MM.1S (cell line): ENCODE data around the gene CUBN.

ENCODE experiments used
- DNase-seq: peaks from one replicate; pipeline ENCODE4 v3.0.0-alpha.2; 2015
- H2AFZ ChIP-seq: fragments of 300-600 bp; sonication (generic); 2 replicates; pipeline ENCODE4 v1.6.0; 2016; ENCODE audit warnings: antibody characterized with exemption, low read length
- H3F3A ChIP-seq: fragments of 300-600 bp; sonication (generic); 2 replicates; pipeline ENCODE4 v1.6.1; 2016; ENCODE audit warnings: mild to moderate bottlenecking, antibody characterized with exemption, low read length, moderate library complexity, mixed read lengths; ENCODE audit not compliant: insufficient read depth
- H3K27ac ChIP-seq: fragments of 300-600 bp; sonication (generic); 2 replicates; pipeline ENCODE4 v1.5.1; 2016; ENCODE audit warnings: mild to moderate bottlenecking, low read length
- H3K27me3 ChIP-seq: fragments of 300-600 bp; sonication (generic); replicated peaks from 2 replicates; pipeline ENCODE4 v1.6.0; 2016; ENCODE audit warnings: low read length; ENCODE audit not compliant: insufficient read depth
- H3K36me3 ChIP-seq: fragments of 300-600 bp; sonication (generic); replicated peaks from 2 replicates; pipeline ENCODE4 v1.6.1; 2016; ENCODE audit warnings: mild to moderate bottlenecking, low read length, mixed read lengths; ENCODE audit not compliant: insufficient read depth
- H3K4me1 ChIP-seq: fragments of 300-600 bp; sonication (generic); 2 replicates; pipeline ENCODE4 v1.6.1; 2016; ENCODE audit warnings: low read length, mixed read lengths
- H3K4me2 ChIP-seq: fragments of 300-600 bp; sonication (generic); 2 replicates; pipeline ENCODE4 v1.6.0; 2016; ENCODE audit warnings: low read depth, low read length
- H3K4me3 ChIP-seq: fragments of 300-600 bp; sonication (generic); 2 replicates; pipeline ENCODE4 v1.5.1; 2016; ENCODE audit warnings: low read length, mixed read lengths
- H3K79me2 ChIP-seq: fragments of 300-600 bp; sonication (generic); 2 replicates; pipeline ENCODE4 v1.6.1; 2016; ENCODE audit warnings: mixed run types, low read length, mixed read lengths
- H3K9ac ChIP-seq: fragments of 300-600 bp; sonication (generic); 2 replicates; pipeline ENCODE4 v1.6.1; 2016; ENCODE audit warnings: low read length, mixed read lengths
- H3K9me2 ChIP-seq: fragments of 300-600 bp; sonication (generic); replicated peaks from 2 replicates; pipeline ENCODE4 v1.6.1; 2016; ENCODE audit warnings: mild to moderate bottlenecking, low read length, mixed read lengths; ENCODE audit not compliant: insufficient read depth
- H3K9me3 ChIP-seq: fragments of 300-600 bp; sonication (generic); replicated peaks from 2 replicates; pipeline ENCODE4 v1.6.1; 2016; ENCODE audit warnings: mild to moderate bottlenecking, low read length, mixed read lengths; ENCODE audit not compliant: insufficient read depth
- H4K20me1 ChIP-seq: fragments of 300-600 bp; sonication (generic); 2 replicates; pipeline ENCODE4 v1.6.1; 2016; ENCODE audit warnings: mild to moderate bottlenecking, low read length, moderate library complexity, mixed read lengths; ENCODE audit not compliant: insufficient read depth
- EZH2 ChIP-seq: fragments of 300-600 bp; sonication (generic); optimal IDR thresholded peaks from 2 replicates; pipeline ENCODE3; 2017; ENCODE audit warnings: low read depth, mild to moderate bottlenecking, antibody characterized with exemption, low read length, mixed read lengths
- EZH2phosphoT487 ChIP-seq: fragments of 300-600 bp; sonication (generic); IDR thresholded peaks from 2 replicates; pipeline ENCODE4 v1.6.1; 2018; ENCODE audit warnings: antibody characterized with exemption, low read length
- TF ChIP-seq, protein P1 (sequence below): fragments of 300-600 bp; sonication (generic); IDR thresholded peaks from 2 replicates; pipeline ENCODE4 v1.5.1; 2016; ENCODE audit warnings: antibody characterized with exemption, low read length, mixed read lengths

The CUBN gene

DNA sequence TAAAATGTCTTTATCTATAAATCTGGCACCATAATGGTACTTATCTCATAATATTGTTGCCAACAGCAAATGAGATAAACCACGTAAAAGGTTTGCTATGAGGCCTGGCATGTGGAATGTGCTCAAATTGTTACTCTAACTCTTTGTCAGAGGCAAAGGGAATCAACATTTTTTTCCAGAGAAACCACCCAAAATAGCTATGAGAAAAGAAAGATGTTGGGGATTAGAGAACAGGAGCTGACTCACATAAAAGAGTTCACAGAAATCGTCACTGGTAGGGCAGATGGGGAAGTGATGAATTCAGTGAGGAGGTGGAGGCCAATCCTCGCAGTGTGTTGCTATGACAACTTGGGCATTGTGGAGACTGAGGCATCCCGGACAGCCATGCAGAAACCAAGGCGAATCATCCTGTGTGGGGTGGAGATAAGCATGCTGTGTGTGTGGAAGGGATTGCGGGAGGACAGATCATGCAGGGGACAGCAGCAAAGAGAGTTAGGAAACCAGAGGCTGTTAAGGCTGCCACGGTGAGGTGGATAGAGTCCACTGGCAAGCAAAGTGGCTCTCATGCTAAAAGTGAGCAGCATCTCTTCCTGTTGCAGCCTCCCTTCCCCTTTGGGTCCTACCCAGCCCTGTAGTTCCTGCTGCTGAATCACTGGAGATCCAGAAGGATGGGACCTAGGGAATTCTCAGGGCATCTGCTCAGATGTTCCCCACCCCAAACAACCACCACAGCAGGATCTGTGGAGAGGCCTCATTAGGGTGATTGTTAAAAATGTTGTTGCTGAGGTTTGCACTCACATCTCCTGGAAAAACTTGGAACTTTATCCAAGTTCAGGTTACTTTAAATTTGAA lies 103.9 kb downstream of the CUBN start:
- no peaks in the 10 kb centered on the region for H3K27me3 ChIP-seq
- H3K4me2 ChIP-seq: no peak overlapping the region
- no peak overlapping the region for H2AFZ ChIP-seq
- H3K9ac ChIP-seq: no peak overlapping the region
- H3K4me1 ChIP-seq: peaks cover 30% of the 10 kb centered on the region
- H4K20me1 ChIP-seq: no peaks in the 10 kb centered on the region
- H3K79me2 ChIP-seq: no peaks in the 10 kb centered on the region
- H3K4me3 ChIP-seq: no peak overlapping the region
- H3K9me2 ChIP-seq: no peaks in the 10 kb centered on the region
- no peaks in the 10 kb centered on the region for H3K9me3 ChIP-seq
- DNase-seq: no peak
- no peaks in the 10 kb centered on the region for H3K36me3 ChIP-seq
- H3K27ac ChIP-seq: no peak overlapping the region
- TF ChIP-seq EZH2 (no peak), EZH2phosphoT487 (no peak)
- TF ChIP-seq, protein P1, sequence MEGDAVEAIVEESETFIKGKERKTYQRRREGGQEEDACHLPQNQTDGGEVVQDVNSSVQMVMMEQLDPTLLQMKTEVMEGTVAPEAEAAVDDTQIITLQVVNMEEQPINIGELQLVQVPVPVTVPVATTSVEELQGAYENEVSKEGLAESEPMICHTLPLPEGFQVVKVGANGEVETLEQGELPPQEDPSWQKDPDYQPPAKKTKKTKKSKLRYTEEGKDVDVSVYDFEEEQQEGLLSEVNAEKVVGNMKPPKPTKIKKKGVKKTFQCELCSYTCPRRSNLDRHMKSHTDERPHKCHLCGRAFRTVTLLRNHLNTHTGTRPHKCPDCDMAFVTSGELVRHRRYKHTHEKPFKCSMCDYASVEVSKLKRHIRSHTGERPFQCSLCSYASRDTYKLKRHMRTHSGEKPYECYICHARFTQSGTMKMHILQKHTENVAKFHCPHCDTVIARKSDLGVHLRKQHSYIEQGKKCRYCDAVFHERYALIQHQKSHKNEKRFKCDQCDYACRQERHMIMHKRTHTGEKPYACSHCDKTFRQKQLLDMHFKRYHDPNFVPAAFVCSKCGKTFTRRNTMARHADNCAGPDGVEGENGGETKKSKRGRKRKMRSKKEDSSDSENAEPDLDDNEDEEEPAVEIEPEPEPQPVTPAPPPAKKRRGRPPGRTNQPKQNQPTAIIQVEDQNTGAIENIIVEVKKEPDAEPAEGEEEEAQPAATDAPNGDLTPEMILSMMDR: no peak
- H3F3A ChIP-seq: peaks cover 27% of the 10 kb centered on the region

DNA sequence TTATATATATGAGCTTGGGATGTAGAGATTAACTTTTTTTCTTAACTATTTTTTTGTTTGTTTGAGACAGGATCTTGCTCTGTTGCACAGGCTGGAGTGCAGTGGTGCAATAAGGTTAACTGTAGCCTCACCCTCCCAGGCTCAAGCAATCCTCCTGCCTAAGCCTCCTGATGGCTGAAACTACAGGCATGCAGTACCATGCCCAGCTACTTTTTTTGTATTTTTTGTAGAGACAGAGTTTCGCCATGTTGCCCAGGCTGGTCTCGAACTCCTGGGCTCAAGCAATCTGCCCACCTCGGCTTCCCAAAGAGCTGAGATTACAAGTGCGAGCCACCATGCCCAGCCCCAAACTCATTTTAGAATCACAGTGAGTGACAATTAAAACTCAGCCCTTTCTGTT lies 105.2 kb downstream of the CUBN start:
- Histone ChIP-seq H3K4me3 (no peak overlapping the region), H4K20me1 (no peaks in the 10 kb centered on the region), H3K79me2 (no peaks in the 10 kb centered on the region), H3F3A (peaks cover 32% of the 10 kb centered on the region), H2AFZ (no peak overlapping the region), H3K9me3 (no peaks in the 10 kb centered on the region), H3K9me2 (no peaks in the 10 kb centered on the region), H3K4me1 (peaks cover 33% of the 10 kb centered on the region), H3K27me3 (no peaks in the 10 kb centered on the region), H3K4me2 (peak overlapping the region; percentile 64; the same call in 1 of the 2 replicates), H3K27ac (peak overlapping the region; percentile 91; the same call in 1 of the 2 replicates), H3K36me3 (no peaks in the 10 kb centered on the region), H3K9ac (peak overlapping the region; percentile 75; the same call in 1 of the 2 replicates)
- TF ChIP-seq, protein P1: no peak
- no peak for TF ChIP-seq EZH2
- TF ChIP-seq EZH2phosphoT487: no peak
- no peak for DNase-seq

DNA sequence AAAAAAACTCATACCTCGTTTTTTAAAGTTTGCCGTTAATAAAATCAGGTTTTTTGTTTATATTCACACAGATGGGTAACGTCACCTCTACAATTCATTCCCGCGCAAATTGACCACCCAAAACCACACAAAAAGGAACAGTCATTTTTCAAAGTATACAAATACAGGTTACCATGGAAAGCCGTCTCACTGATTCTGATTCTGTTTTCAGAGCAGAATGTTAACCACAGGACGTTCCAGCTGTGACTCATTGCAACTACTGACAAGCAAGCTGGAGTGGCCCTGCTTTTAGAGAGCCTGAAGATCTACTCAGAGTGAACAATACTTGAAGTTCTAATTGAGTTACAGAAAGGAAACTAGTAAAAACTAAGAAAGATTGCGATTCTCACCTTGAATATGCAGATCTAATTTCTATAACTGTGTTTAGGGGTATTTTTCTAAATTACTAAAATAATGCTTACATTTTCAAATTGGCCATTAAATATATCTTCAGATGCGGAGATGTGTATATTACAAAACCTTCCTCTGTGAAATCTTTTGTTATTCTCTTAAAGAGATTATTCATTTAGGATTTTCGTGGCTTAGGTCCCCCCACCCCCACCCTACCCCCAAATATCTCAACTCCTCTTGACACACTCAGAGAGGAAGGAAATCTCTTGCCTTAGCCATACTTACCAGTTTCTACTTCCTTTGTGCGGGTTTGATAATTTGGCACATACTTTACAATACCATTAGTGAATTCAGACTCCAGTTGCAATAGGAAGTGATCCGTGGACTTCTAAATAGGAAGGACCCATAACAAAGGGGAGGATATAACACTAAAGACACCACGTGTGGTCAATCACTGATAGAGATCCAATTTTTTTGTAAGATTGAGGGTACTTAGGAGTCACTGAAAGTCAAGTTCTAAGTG lies 106.0 kb downstream of the CUBN start:
- Histone ChIP-seq H4K20me1 (no peaks in the 10 kb centered on the region), H3K9me3 (no peaks in the 10 kb centered on the region), H3K27me3 (no peaks in the 10 kb centered on the region), H3K27ac (peak overlapping the region; percentile 91), H3K9me2 (no peaks in the 10 kb centered on the region), H3K79me2 (no peaks in the 10 kb centered on the region), H3K4me3 (peak overlapping the region; percentile 10; the same call in 1 of the 2 replicates), H2AFZ (no peak overlapping the region; the same call in 1 of the 2 replicates), H3F3A (peaks cover 30% of the 10 kb centered on the region), H3K4me1 (peaks cover 32% of the 10 kb centered on the region), H3K36me3 (no peaks in the 10 kb centered on the region), H3K9ac (peak overlapping the region; percentile 75), H3K4me2 (peak overlapping the region; percentile 64)
- TF ChIP-seq, protein P1: no peak
- TF ChIP-seq EZH2: no peak
- no peak for TF ChIP-seq EZH2phosphoT487
- DNase-seq: peak; percentile 93
